ENCODE measurements around the gene SP3.

SP3 gene

DNA sequence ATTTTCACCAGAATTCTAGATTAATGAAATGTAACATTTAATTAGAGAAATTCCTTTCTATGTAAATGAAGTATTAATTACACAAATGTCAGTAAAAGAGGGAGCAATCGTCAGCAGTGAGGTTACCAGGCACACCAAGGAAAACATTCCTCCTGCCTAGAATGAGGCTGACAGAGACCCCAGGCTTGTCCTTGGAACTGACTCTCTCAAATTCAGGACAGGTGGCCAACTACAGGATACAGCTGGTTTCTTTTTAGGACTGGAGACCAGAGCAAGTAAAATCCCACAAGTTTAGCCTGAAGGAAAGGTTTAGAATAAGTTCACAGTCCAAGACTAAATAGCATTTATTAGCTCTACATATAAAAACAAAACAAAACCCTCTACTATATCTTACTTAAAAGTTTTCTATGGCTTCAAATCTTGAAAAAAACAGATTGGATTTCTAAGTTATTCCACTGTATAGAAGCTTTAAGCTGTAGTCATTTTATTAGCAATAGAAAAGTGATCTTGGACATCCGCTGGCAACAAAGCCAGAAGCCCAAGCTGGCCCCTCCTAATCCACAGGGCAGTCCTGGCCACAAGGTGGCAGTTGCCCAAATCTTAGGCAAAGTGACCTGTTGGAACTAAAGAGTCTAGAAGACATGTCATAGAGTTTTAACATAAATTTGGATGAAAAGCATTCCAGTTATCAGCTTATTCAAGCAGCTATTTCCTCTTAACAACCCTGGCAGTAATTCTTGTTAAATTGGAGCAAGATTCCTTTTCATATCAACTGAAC lies 81.0 kb downstream of the SP3 start:
- DNase-seq, result peak; percentile 27

DNA sequence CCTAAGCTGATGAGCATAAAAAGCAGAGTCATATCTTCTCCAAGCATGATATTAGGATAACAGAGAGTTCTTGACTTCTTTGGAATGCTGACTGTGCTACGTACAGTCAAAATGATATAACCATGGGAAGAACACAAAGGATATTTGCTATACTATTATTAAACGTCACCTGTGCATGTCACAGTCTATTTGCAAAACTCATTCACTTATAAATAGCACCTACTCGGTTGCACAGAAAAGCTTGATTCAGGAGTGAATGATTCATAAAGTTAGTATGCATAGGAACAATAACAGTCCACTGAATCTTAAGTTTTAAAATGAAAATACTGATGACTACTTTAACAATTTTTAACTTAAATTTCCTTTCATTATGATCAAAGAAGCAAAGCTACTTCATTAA lies 83.3 kb downstream of the SP3 start:
- no peak for DNase-seq

DNA sequence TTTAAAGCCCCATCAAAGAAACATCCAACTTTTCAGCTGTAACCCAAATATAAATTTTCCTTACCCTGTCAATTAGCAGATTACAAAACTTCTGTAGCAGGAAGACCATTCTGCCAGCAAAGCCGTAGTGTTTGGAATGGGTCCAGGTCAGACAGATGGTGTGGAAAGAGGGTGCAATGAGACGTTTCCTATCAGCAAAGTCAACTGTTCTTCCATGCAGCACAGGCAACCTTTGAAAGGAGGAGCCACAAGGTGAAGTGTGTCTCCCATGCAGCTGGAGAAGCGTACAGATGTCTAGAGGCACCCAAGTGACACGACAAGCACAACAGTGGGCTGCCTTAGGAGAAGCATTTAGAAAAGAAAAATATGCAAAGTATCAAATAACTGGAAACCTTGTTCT lies 83.7 kb downstream of the SP3 start:
- DNase-seq, result peak; percentile 46

DNA sequence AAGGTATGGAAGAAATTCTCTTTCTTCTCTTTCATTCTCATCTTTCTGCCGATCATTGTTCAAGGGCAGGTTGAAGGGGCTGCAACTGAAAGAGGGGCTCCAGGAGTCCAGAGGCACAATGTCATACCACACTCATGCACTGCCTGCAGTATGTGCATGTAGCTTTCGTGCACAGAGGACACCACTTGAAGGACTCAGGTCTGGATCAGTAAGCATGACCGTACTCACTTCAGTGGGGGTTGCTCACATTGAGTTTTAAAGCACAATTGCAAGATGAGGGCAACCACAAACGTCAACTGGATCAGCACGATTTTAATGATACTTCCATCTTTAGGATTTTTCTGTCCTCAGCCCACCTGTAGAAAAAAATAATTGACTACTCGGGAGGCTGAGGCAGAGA lies 84.6 kb downstream of the SP3 start:
- no peak for DNase-seq

DNA sequence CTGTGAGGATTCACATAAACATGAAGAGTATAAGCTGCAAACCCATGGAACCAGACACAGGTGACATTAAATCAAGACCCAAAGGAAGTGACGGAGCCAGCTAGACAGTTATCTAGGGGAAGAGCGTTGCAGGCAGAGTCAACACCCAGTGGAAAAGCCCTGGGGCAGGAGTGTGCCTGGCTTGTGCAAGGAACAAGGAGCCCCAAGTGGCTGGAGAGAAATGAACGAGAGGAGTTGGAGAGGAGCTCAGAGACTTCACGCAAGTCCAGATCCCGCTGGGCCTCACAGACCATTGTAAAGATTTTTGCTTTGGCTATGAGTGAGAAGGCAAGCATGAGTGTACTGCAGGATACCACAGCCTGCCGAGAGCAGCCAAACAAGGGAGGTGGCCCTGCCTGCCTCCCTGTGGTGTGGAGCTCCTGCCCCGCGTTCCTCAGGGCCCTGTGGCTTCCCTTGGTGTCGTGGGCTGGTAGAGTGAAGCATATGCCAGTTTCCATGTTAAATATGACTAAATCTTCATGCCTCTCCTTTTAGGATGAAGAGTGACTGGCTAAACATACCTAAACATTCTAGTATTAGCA lies 88.2 kb downstream of the SP3 start:
- DNase-seq, result no peak

DNA sequence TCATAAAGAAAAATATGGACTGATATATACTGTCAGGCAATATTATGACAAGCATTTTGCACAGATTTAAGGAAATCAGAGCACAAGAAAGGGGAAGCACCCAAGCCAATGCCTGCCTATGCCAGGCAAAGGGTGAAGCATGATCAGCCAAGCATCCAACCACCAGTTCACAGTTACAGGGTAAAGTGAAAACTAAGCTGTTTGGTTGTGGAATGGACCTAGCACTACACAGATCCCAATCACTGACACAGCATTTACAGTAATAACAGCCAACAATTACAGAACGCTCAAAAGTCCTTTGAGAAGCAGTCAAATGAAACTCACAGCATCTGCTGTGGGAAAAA lies 90.3 kb downstream of the SP3 start:
- DNase-seq, result no peak

DNA sequence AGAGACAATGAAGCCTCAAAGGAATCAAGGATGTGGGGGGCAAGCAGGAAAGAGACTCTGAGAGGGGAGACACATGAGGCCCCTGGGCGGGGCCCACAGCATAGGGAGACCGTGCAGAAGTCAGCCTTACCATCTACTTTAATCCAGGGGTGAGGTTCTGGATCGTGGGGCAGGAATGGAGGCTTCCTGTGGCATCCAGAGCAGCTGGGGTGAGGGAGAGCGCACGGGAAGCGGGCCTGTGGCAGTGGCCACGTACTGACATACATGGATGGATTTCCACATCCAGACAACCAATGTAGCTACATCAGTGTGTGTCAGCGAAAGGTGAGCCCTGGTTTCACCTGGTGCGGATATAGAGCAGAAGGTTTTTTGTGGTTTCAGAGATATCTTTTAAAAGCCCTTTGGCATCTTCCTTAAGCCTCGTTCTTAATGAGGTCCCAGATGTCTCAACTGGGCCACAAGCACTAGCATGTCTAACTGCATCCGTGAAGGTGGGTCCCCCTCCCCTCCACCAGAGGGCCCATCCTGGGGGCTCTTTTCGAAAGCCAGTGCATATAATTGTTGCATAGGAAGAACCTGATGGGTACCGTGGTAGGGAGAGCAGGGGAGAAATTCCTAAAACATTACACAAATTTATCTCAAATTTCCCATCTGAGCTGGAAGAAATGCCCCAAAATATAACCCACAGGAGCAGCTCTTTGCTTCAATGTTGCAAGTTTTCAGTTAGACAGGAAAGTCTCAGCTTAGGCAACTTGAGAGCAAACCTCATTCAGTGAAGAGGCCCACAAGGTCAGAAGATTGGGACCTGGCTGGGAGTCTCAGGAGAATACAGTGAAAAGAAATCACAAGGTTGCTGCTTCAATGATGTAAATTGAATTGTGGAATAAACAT lies 90.9 kb downstream of the SP3 start:
- DNase-seq, result no peak

DNA sequence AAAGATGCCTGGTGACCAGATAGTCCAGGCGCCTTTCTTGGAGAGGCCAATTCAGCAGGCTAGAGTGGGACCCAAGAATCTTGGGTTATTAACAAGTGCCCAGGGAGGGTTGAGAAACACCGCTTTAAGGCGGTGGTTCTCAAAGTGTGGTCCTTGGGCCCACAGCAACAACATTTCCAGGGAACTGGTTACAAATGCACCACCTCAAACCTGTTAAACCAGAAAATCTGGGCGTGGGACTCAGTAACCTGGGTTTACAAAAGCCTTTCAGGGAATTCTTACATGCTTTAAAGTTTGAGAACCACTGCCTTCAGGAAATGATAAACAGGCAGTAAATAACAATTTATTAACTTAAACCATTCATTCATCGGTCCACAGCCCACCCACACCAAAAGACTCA lies 92.5 kb downstream of the SP3 start:
- DNase-seq, result no peak

DNA sequence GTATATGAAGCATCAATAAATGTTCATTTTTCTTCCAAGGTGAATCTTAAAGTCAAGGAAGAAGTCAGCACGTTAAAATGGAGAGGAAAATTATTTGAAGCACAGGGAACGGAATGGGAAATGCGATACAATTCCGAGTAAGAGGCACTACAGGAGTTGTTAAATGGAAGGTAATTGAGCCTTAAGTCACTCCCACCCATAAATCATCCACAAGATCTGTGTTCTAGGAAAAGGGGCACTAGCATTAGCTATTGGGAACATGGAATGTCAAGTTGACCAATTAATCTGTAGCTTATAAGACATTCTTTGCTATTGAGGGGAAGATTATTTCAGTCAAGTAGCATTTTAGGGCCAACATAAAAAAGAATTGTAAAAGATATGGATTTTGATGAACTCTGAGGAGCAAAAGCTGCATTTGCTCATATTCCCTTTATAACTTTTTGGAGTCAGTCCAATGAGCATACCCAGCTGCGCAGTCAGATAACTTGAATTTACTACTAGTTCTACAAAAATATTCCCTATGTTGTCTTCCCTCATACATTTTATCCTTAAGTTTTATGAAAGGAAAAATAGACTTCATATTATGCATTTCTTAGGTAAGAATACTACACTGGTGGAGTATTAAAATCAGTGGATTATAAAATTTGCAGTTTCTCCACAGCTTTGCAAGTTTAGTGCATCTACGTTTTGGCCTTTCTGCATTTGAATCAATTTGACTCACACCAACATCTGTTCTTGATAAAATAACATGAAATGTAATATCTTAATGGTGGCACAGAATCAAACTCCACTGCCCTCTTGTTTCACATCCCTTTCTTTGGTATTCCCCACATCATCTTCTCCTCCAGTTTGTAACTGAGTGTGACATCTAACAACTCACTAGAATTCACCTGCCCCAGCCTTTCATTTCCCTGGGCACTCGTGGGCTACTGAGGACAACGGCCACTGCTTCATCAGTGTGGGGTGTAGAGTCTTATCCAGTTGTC lies 95.6 kb downstream of the SP3 start:
- no peak for DNase-seq

DNA sequence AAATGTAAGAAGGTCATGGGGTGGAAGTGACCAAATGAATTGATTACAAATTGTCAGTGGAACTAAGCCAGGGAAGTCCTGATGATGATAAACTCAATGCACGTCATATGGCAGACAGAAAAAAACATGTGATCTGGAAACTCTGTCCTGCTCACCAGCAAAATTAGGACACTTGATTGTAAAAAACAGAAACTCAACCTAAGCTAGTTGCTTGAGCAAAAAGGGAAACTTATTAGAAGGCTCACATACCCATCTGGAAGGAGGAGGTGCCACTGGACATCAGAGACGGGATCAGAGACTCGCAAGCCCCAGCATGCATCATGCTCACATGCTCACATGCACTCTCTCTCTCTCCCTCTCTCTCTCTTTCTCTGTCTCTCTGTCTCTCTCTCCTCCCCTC lies 96.8 kb downstream of the SP3 start:
- no peak for DNase-seq

DNA sequence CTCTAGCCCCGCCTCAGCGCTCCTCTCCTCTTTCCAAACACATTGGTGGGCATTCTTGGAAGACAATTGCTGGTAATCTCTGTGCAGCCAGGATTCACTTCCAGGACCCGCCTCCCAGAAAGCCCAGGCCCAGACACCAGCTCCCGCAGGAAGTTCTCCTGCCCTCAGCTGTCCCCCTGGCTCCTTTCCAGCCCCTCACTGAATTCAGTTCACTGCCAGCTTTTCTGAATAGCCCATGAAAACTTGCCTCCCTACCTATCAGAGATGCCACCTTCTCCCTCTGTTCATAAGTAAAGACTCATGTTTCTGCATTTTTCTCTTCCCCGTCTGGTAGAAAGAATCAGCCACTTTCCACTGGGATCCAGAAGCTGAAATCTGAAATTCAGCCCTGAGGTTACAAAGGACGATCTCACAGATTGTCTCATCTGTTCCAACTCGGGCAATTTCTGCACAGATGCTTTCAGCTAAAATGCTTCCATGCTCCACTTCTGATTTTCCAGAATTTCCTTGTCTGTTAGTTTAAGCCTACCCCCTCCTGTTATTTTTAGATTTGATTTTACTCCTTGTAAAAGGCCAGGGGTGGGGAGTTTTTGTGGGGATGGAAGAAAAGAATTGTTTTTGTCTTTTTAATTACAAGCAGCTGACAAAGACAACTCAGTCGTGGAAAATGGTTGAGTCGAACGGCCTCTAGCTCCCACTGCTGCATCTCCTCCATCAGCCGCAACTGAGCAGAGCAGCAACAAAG lies 98.1 kb downstream of the SP3 start:
- DNase-seq, result peak; percentile 26

DNA sequence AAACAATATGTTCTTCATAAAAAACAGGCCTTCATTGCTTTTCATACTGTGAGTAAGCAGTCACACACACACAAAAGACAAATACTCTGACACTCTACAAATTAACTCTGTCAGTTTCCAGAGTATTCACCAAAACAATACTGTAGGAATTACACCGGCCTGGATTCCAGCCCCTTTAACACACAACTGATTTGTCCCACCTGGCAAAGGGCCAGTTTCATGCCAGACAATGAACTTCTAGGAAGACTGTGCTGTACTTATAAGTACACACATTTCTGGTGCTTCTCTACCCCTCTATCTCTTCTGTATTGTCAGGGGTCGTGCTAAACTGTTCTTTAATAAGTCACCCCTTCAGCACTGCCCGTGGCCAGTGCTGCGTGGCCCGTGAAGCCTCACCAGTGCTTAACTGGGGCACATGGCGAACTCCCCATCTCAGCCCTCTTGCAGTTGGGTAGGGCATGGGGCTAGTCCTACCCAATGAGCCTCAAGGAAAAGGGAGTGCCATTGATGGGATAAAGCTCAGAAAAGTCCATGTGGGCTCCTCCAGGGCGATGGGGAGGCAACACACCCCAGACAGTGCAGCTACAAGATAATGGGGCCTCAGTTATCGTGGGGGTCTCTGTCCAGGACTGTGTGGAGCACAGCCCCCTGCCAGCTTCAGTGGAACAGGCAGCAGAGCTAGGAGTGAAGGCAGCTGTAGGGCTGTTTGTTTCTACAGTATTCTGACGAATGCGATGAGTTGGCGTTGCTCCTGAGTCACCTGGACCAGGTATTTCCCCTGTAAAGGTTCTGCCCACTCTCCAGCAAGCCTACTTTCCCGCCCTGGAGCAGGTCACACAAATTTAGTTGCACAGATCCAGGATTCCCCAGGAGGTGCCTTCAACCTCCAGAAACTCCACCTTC lies 99.0 kb downstream of the SP3 start:
- DNase-seq, result no peak

DNA sequence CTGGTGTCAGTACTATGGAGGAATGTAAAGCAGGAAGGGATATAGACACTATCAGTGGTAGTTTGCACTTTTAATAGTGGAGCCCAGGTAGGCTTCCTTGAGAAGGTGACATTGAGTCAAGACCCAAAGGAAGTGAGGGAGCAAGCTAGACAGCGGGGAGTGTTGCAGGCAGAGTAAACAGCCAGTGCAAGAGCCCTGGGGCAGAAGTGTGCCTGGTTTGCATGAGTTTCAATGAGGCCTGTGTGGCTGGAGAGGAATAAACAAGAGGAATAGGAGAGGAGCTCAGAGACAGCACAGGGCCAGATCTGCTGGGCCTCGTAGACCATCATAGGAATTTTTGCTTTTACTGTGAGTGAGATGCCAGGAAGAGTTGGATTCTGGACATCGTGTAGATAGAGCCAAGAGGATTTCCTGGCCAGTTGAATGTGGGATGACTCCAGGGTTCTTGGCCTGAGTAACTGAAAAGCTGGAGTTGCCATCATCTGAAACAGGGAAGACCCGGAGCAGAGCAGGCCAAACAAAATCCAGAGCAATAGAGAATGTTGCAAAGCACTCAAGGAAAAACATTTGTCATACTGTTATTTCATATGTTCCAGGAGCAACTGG lies 102.5 kb downstream of the SP3 start:
- no peak for DNase-seq

DNA sequence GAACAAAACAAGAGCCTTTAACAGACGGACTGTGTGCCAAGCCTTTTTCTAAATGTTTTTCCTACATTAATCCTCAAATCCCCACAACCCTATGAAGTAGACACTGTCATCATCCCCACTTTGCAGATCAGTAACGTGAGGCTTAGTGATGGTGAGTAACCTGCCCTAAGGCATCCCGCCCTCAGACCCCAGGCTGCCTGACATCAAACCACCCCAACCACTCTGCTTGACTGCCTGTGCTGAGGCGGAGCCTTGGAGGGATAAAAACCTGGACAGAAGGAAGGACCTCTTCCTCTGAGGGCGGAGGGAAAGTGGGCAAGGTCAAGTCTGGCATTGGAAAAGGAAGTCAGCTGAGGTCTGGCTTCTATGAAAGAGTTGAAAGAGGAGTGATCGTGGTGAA lies 104.6 kb downstream of the SP3 start:
- no peak for DNase-seq

DNA sequence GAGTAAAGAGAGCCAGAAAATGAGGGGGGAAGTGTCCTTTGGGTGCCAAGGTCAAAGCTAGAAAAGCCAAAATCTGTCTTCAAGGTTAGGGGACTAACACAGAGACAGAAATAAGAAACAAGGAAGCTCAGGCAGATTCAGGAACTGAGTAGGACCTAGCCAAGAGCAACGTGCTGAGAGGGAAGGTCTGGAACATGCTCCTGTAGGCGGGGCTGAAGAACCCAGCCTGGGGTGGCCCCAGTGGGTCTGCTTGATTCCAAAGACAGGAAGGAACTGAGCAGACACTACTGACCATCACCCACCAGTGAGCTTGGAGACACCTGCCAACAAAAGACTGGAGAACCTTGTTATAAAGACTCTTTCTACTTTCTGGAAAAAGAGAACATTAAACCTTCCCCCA lies 105.1 kb downstream of the SP3 start:
- DNase-seq, result no peak

DNA sequence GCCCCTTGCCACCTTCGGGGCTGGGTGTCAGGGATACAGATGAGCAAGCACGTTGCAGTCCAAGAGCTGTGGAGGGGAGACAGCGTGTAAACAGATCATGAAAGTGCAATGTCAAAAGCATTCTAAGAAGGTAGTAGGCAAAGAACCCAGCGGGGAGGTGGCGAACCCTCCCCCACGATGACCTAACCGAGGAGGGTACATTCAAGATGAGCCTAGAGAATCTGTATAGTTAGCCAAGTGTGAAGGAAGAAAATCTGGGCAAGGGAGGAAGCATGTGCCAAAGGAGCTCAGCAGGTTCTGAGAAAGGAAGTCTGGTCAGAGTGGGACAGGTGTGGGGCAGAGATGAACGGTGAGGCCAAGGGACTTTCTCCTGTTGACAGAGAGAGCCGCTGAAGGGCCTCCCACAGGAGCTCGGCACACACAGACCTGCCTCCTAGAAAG lies 106.9 kb downstream of the SP3 start:
- DNase-seq, result no peak

All from COR-L47 (cell line).